ENCODE measurements around the gene EEPD1. TPM values are rescaled to one million over a fixed set of nuclear protein-coding genes. Genes with fewer than 3 reads are reported as not detected.

EEPD1 gene
- total and polyA plus RNA-seq, 3 donors from 2014 or later = 10.2 to 11.8 (median 10.9) TPM

DNA sequence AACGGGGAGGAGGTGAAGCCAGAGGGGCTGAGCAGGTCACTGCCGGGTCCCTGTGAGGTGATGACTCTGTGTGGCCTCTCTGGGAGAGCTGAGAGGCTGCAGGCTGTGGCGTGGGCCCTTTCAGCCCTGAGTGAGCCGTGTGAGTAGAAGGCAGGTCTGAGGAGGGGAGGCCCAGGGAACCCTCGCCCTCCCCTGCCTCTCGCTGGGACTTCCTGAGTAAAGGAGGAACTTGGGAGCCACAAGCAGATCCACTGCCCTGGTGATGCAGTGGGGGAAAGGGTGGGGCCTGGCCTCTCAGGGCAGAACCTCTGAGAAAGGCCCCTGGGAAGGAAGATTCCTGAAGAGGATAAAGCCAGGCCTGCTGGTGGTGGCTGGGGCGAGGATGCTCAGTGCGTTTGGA lies 22.8 kb downstream of the EEPD1 start:
- DNase-seq = peak; percentile 48
- no peak for TF ChIP-seq CTCF (IDR thresholded peaks at IDR 0.05)
- TF ChIP-seq POLR2A (IDR thresholded peaks at IDR 0.05) = no peak
- WGBS, 2 donors = 52 to 59% methylated on average over 5 to 8 of the region's 8 CpGs
- H3K27me3 ChIP-seq = no peaks in the 10 kb centered on the region
- H3K9me3 ChIP-seq = no peaks in the 10 kb centered on the region
- intact Hi-C loops (cut with DNase I; ENCODE audit: low total_unique reads) = no loop called here
- H3K27ac ChIP-seq = peak overlapping the region; percentile 76 to 88
- peaks cover 5% of the 10 kb centered on the region for H3K4me1 ChIP-seq
- H3K36me3 ChIP-seq (ENCODE audit: low read depth, missing control alignments) = no peaks in the 10 kb centered on the region
- H3K4me3 ChIP-seq = no peak overlapping the region

GRCh38 chr7:36176697-36177096 lies 23.6 kb downstream of the EEPD1 start:
- intact Hi-C loops (cut with DNase I; ENCODE audit: low total_unique reads) = no loop called here
- no peaks in the 10 kb centered on the region for H3K36me3 ChIP-seq (ENCODE audit: low read depth, missing control alignments)
- 56 to 64% methylated on average over 4 of the region's 4 CpGs for WGBS, 2 donors
- H3K4me1 ChIP-seq = peaks cover 5% of the 10 kb centered on the region
- H3K4me3 ChIP-seq = no peak overlapping the region
- DNase-seq = no peak
- H3K27me3 ChIP-seq = no peaks in the 10 kb centered on the region
- TF ChIP-seq POLR2A (IDR thresholded peaks at IDR 0.05) = no peak
- TF ChIP-seq CTCF (IDR thresholded peaks at IDR 0.05) = no peak
- peak overlapping the region; percentile 76 to 88 for H3K27ac ChIP-seq
- no peaks in the 10 kb centered on the region for H3K9me3 ChIP-seq

DNA sequence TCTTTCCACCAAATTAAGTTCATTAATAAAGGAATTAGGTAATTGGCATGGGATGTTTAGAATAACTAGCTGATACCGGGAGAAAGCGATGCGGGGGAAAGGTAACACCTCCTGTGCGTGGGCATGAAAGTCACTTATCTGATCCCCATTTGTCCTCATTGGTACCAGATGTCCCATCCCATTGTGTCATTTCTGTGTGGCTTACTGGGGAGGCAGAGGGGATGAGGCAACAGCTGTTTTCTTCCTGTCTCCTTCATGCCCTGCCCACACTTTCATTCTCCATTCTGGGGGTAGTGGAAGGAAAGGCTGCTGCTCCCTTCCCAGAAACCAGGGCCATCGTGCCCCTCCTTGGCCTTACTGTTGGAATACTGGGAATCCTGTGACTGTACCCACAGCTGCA lies 27.1 kb downstream of the EEPD1 start:
- Histone ChIP-seq H3K27me3 (no peaks in the 10 kb centered on the region), H3K4me3 (no peak overlapping the region), H3K27ac (no peak overlapping the region), H3K36me3 (ENCODE audit: low read depth, missing control alignments) (no peaks in the 10 kb centered on the region), H3K4me1 (peaks cover 14% of the 10 kb centered on the region), H3K9me3 (no peaks in the 10 kb centered on the region)
- TF ChIP-seq POLR2A (IDR thresholded peaks at IDR 0.05) (no peak), CTCF (IDR thresholded peaks at IDR 0.05) (no peak)
- WGBS, 2 donors = 70 to 84% methylated on average over 5 of the region's 5 CpGs
- intact Hi-C loops (cut with DNase I; ENCODE audit: low total_unique reads) = no loop called here
- DNase-seq = no peak

GRCh38 chr7:36181668-36182067 lies 28.6 kb downstream of the EEPD1 start:
- H3K4me1 ChIP-seq = peaks cover 10% of the 10 kb centered on the region
- intact Hi-C loops (cut with DNase I; ENCODE audit: low total_unique reads) = no loop called here

More at GRCh38 chr7:36181668-36182067, 28.6 kb downstream of the EEPD1 start:
- DNase-seq = no peak
- no peak overlapping the region for H3K4me3 ChIP-seq
- H3K27ac ChIP-seq = peak overlapping the region in 1 of 2 donors; percentile 65
- TF ChIP-seq CTCF (IDR thresholded peaks at IDR 0.05) (no peak), POLR2A (IDR thresholded peaks at IDR 0.05) (no peak)
- no peaks in the 10 kb centered on the region for H3K27me3 ChIP-seq
- no peaks in the 10 kb centered on the region for H3K36me3 ChIP-seq (ENCODE audit: low read depth, missing control alignments)
- WGBS, 2 donors = 58 to 65% methylated on average over 4 of the region's 4 CpGs
- H3K9me3 ChIP-seq = no peaks in the 10 kb centered on the region
